Type B pancreatic cell (in vitro differentiated cells): ENCODE results near the gene TIGD7. TPM values are rescaled to one million over a fixed set of nuclear protein-coding genes. Genes with fewer than 3 reads are reported as not detected.
"Not testable (repeated sequence)": the region's sequence is repeated elsewhere in the genome, so short reads cannot be mapped to it uniquely, and the experiment has no call there.

Experiments used
- DNase-seq: peaks from one replicate; pipeline ENCODE4 v3.0.0; 2021; ENCODE audit warnings: mixed read lengths; ENCODE audit not compliant: unreplicated experiment; ENCODE audit errors: extremely low spot score
- H3K27ac Mint-ChIP-seq: 2 replicates; pipeline ENCODE4 v1.8.0; 2021; ENCODE audit warnings: mild to moderate bottlenecking, mixed read lengths
- H3K27me3 Mint-ChIP-seq: 2 replicates; pipeline ENCODE4 v1.8.0; 2021; ENCODE audit warnings: mixed read lengths
- H3K36me3 Mint-ChIP-seq: 2 replicates; pipeline ENCODE4 v1.8.0; 2021; ENCODE audit warnings: mixed read lengths
- H3K4me1 Mint-ChIP-seq: one replicate; pipeline ENCODE4 v1.8.0; 2021; ENCODE audit warnings: mixed read lengths; ENCODE audit not compliant: unreplicated experiment
- H3K4me3 Mint-ChIP-seq: 2 replicates; pipeline ENCODE4 v1.8.0; 2021; ENCODE audit warnings: mild to moderate bottlenecking, mixed read lengths
- H3K9me3 Mint-ChIP-seq: 2 replicates; pipeline ENCODE4 v1.8.0; 2021; ENCODE audit warnings: mixed read lengths
- CTCF ChIP-seq: fragments of 200-600 bp; sonication (generic); conservative IDR thresholded peaks from 2 replicates; pipeline ENCODE4 v1.5.0; 2021; ENCODE audit warnings: antibody characterized with exemption, mild to moderate bottlenecking
- total RNA-seq: library from RNA; stranded (reverse); gene quantifications from 2 replicates; pipeline ENCODE4 v1.2.1, GENCODE V29; 2021; ENCODE audit warnings: low replicate concordance

Gene TIGD7
- total RNA-seq, 1 donor from 2014 or later: 9.4 TPM

GRCh38 chr16:3281222-3281820, 23.9 kb downstream of the TIGD7 start:
- Mint-ChIP-seq H3K36me3 (peaks cover 23% of the 10 kb centered on the region), H3K9me3 (no peaks in the 10 kb centered on the region), H3K4me1 (peaks cover 14% of the 10 kb centered on the region), H3K27me3 (peaks cover 19% of the 10 kb centered on the region), H3K27ac (peak overlapping the region; percentile 43), H3K4me3 (peak overlapping the region; percentile 72)
- no peak for TF ChIP-seq CTCF
- no peak for DNase-seq

- Mint-ChIP-seq H3K4me3 (no peak overlapping the region), H3K36me3 (no peaks in the 10 kb centered on the region), H3K4me1 (no peaks in the 10 kb centered on the region), H3K27me3 (peaks cover 34% of the 10 kb centered on the region), H3K9me3 (no peaks in the 10 kb centered on the region), H3K27ac (no peak overlapping the region)
- DNase-seq: no peak
- TF ChIP-seq CTCF: no peak
Measured at GRCh38 chr16:3276679-3277078, 28.6 kb downstream of the TIGD7 start.

- Mint-ChIP-seq H3K27ac (no peak overlapping the region), H3K36me3 (no peaks in the 10 kb centered on the region), H3K9me3 (no peaks in the 10 kb centered on the region), H3K4me3 (no peak overlapping the region), H3K27me3 (peaks cover 34% of the 10 kb centered on the region), H3K4me1 (no peaks in the 10 kb centered on the region)
- no peak for DNase-seq
- TF ChIP-seq CTCF: no peak
Measured at GRCh38 chr16:3274947-3275346, 30.3 kb downstream of the TIGD7 start.

- Mint-ChIP-seq H3K9me3 (no peaks in the 10 kb centered on the region), H3K27me3 (peaks cover 34% of the 10 kb centered on the region), H3K27ac (no peak overlapping the region), H3K4me1 (no peaks in the 10 kb centered on the region), H3K4me3 (no peak overlapping the region), H3K36me3 (no peaks in the 10 kb centered on the region)
- no peak for DNase-seq
- TF ChIP-seq CTCF: no peak
Measured at GRCh38 chr16:3274490-3274889, 30.7 kb downstream of the TIGD7 start.

- H3K9me3 Mint-ChIP-seq, H3K4me3 Mint-ChIP-seq, DNase-seq, H3K4me1 Mint-ChIP-seq, H3K27ac Mint-ChIP-seq, H3K36me3 Mint-ChIP-seq: not testable (repeated sequence)
- H3K27me3 Mint-ChIP-seq: peaks cover 17% of the 10 kb centered on the region
Measured at GRCh38 chr16:3271281-3271680, 33.9 kb downstream of the TIGD7 start.

- H3K27ac Mint-ChIP-seq, H3K9me3 Mint-ChIP-seq, H3K4me1 Mint-ChIP-seq, H3K4me3 Mint-ChIP-seq, H3K36me3 Mint-ChIP-seq, DNase-seq: not testable (repeated sequence)
- peaks cover 15% of the 10 kb centered on the region for H3K27me3 Mint-ChIP-seq
Measured at GRCh38 chr16:3270718-3271117, 34.5 kb downstream of the TIGD7 start.

- no peak for TF ChIP-seq CTCF
- Mint-ChIP-seq H3K4me3 (no peak overlapping the region), H3K27me3 (peaks cover 4% of the 10 kb centered on the region), H3K27ac (no peak overlapping the region), H3K9me3 (no peaks in the 10 kb centered on the region), H3K36me3 (no peaks in the 10 kb centered on the region), H3K4me1 (peaks cover 4% of the 10 kb centered on the region)
- DNase-seq: no peak
Measured at GRCh38 chr16:3268294-3268693, 36.9 kb downstream of the TIGD7 start.
